Glutamatergic neuron (in vitro differentiated cells): ENCODE results near the gene BRI3. TPM values are rescaled to one million over a fixed set of nuclear protein-coding genes. Genes with fewer than 3 reads are reported as not detected.

Source experiments
- DNase-seq: peaks from one replicate; pipeline ENCODE4 v3.0.0; 2022
- H3K27ac Mint-ChIP-seq: one replicate; pipeline ENCODE4 v1.8.0; 2020; ENCODE audit warnings: mild to moderate bottlenecking, mixed read lengths, inconsistent platforms; ENCODE audit not compliant: unreplicated experiment
- H3K27me3 Mint-ChIP-seq: one replicate; pipeline ENCODE4 v1.8.0; 2020; ENCODE audit warnings: mild to moderate bottlenecking, moderate library complexity, mixed read lengths, inconsistent platforms; ENCODE audit not compliant: unreplicated experiment
- H3K36me3 Mint-ChIP-seq: one replicate; pipeline ENCODE4 v1.8.0; 2020; ENCODE audit warnings: mild to moderate bottlenecking, mixed read lengths, inconsistent platforms; ENCODE audit not compliant: unreplicated experiment
- H3K4me1 Mint-ChIP-seq: one replicate; pipeline ENCODE4 v1.8.0; 2020; ENCODE audit warnings: mild to moderate bottlenecking, low read depth, mixed read lengths, inconsistent platforms; ENCODE audit not compliant: unreplicated experiment
- H3K4me3 Mint-ChIP-seq: one replicate; pipeline ENCODE4 v1.8.0; 2020; ENCODE audit warnings: mild to moderate bottlenecking, mixed read lengths, inconsistent platforms; ENCODE audit not compliant: unreplicated experiment
- H3K9me3 Mint-ChIP-seq: one replicate; pipeline ENCODE4 v1.8.0; 2020; ENCODE audit warnings: mild to moderate bottlenecking, moderate library complexity, mixed read lengths, inconsistent platforms; ENCODE audit not compliant: unreplicated experiment
- CTCF ChIP-seq: fragments of 200-600 bp; sonication (generic); IDR thresholded peaks from one replicate; pipeline ENCODE4 v1.5.0; 2021; ENCODE audit not compliant: partially characterized antibody, unreplicated experiment
- total RNA-seq: library from RNA; stranded (reverse); fragmentation: NEBNext Ultra II Directional; extraction: Animal tissue kit (Norgen Biotek cat#: 25700); gene quantifications from one replicate; pipeline ENCODE4 v1.2.1, GENCODE V29; 2021; ENCODE audit not compliant: unreplicated experiment

BRI3 gene
- total RNA-seq, 1 donor from 2014 or later: 176 TPM

DNA sequence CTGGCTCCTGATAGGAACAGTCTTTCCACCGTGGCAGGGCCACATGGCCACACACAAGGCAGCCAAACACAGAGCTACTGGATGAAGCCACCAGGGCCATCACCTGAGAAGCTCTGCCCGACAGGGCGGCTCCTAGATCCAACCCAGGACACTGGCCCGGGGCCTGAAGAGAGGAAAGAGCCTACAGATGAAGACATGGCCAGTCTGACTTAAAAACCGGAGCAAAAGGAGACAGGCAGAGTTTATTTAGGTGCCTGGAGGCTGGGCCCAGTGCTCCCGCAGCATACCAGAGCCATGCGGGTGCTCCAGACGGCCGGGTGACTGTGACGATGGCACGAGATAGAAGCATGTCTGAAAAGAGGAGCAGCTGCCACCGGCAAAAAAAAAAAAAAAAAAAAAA, 33.3 kb upstream of the BRI3 start:
- H3K36me3 Mint-ChIP-seq: no peaks in the 10 kb centered on the region
- peaks cover 18% of the 10 kb centered on the region for H3K9me3 Mint-ChIP-seq
- H3K27me3 Mint-ChIP-seq: peaks cover 14% of the 10 kb centered on the region
- no peak overlapping the region for H3K27ac Mint-ChIP-seq
- H3K4me1 Mint-ChIP-seq: peaks cover 11% of the 10 kb centered on the region
- peak overlapping the region; percentile 63 for H3K4me3 Mint-ChIP-seq
- TF ChIP-seq CTCF: no peak
- no peak for DNase-seq

DNA sequence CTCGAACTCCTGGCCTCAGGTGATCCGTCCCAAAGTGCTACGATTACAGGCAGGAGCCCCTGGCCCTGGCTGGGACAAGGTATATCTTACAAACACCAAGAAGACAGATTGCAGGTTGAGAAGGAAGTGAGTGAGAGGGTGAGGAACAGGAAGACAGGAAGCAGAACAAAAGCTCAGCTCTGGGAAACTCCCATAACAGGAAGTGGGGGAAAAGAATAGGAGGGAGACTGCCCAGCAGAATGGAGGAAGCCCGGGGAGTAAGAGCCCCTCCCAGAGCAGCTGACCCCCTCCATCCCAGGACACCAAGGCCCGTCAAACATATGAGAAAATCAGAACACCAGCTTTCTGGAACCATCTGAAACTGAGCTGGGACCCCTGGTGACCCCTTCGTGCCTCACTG, 32.4 kb upstream of the BRI3 start:
- H3K27me3 Mint-ChIP-seq: peaks cover 14% of the 10 kb centered on the region
- no peak for DNase-seq
- H3K4me1 Mint-ChIP-seq: peaks cover 13% of the 10 kb centered on the region
- no peak for TF ChIP-seq CTCF
- peaks cover 18% of the 10 kb centered on the region for H3K9me3 Mint-ChIP-seq
- H3K36me3 Mint-ChIP-seq: no peaks in the 10 kb centered on the region
- H3K4me3 Mint-ChIP-seq: peak overlapping the region; percentile 76
- H3K27ac Mint-ChIP-seq: peak overlapping the region; percentile 72

- Mint-ChIP-seq H3K27ac (peak overlapping the region; percentile 97), H3K9me3 (peaks cover 17% of the 10 kb centered on the region)
- no peak for DNase-seq
Observed at GRCh38 chr7:98250789-98251188, 30.7 kb upstream of the BRI3 start.

GRCh38 chr7:98251231-98251600, 30.3 kb upstream of the BRI3 start:
- peak overlapping the region; percentile 92 for H3K4me3 Mint-ChIP-seq
- H3K36me3 Mint-ChIP-seq: no peaks in the 10 kb centered on the region
- peaks cover 17% of the 10 kb centered on the region for H3K9me3 Mint-ChIP-seq
- H3K4me1 Mint-ChIP-seq: peaks cover 15% of the 10 kb centered on the region
- peak overlapping the region; percentile 97 for H3K27ac Mint-ChIP-seq
- H3K27me3 Mint-ChIP-seq: peaks cover 15% of the 10 kb centered on the region
- no peak for DNase-seq
- no peak for TF ChIP-seq CTCF

More at GRCh38 chr7:98250789-98251188, 30.7 kb upstream of the BRI3 start:
- H3K27me3 Mint-ChIP-seq: peaks cover 15% of the 10 kb centered on the region
- peaks cover 13% of the 10 kb centered on the region for H3K4me1 Mint-ChIP-seq
- no peak for TF ChIP-seq CTCF
- peak overlapping the region; percentile 92 for H3K4me3 Mint-ChIP-seq
- no peaks in the 10 kb centered on the region for H3K36me3 Mint-ChIP-seq

GRCh38 chr7:98251601-98252424, 29.7 kb upstream of the BRI3 start, which contains the start of gene TECPR1:
Gene TECPR1, minus strand, starts transcription at chr7:98252232. Its CDS starts 6,086 bp downstream, at chr7:98246146.
- H3K27ac Mint-ChIP-seq: peak within 1 kb of the TSS; percentile 97
- peaks cover 17% of the 10 kb centered on the region for H3K9me3 Mint-ChIP-seq
- H3K36me3 Mint-ChIP-seq: no peaks in the 10 kb centered on the region
- peaks cover 21% of the 10 kb centered on the region for H3K4me1 Mint-ChIP-seq
- TF ChIP-seq CTCF: no peak
- H3K4me3 Mint-ChIP-seq: peak within 1 kb of the TSS; percentile 92
- peak; percentile 96 for DNase-seq
- peaks cover 15% of the 10 kb centered on the region for H3K27me3 Mint-ChIP-seq
